ENCODE measurements around the gene DUS2. TPM values are rescaled to one million over a fixed set of nuclear protein-coding genes. Genes with fewer than 3 reads are reported as not detected.

The DUS2 gene
- total and polyA plus RNA-seq, 4 donors: 6.9 to 10.7 (median 7.9) TPM

DNA sequence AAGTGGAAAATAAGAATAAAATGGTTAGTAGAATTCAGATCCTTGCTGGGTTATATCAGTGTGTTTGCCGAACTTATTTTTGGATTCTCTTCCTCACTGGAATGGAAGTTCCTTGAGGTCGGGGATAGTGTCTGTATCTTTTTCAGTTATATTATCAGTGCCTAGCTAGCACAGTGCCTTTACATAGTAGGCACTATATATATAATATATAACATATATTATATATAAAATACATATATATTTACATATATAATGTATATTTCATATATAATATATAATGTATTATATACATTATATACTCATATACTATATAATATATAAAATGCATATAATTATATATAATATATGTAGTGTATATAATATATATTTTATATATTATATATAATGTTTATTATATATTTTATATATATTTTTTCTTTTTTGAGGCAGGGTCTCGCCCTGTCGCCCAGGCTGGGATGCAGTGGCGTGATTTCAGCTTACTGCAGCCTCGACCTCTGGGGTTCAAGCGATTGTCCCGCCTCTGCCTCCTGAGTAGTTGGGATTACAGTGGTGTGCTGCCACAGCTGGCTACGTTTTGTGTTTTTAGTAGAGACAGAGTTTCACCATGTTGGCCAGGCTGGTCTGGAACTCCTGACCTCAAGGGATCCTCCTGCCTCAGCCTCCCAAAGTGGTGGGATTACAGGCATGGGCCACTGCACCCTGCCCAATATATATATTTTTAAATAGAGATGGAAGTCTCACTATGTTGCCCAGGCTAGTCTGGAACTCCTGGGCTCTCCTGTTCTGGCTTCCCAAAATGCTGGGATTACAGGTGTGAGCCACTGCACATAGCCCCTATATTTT lies 65.3 kb downstream of the DUS2 start:
- Histone ChIP-seq H3K27ac (ENCODE audit: low read depth in 1 of 2, low read length in 2 of 2) (no peak overlapping the region), H3K9me3 (ENCODE audit: control insufficient read depth in 4 of 4, low read length in 3 of 4) (no peaks in the 10 kb centered on the region), H3K36me3 (ENCODE audit: control insufficient read depth in 4 of 4, insufficient read depth in 3 of 4, low read depth in 1 of 4, low read length in 3 of 4) (no peaks in the 10 kb centered on the region), H3K27me3 (ENCODE audit: control insufficient read depth in 4 of 4, insufficient read depth in 4 of 4, low read length in 3 of 4) (no peaks in the 10 kb centered on the region), H3K4me1 (ENCODE audit: control insufficient read depth in 4 of 4, insufficient read depth in 4 of 4, low read length in 3 of 4) (peaks cover 13 to 60% (median 35%) of the 10 kb centered on the region in 4 donors), H3K9ac (ENCODE audit: low read depth in 1 of 2, low read length in 2 of 2) (no peak overlapping the region), H3K4me3 (ENCODE audit: low read depth in 1 of 3, low read length in 3 of 3) (no peak overlapping the region)
- DNase-seq (ENCODE audit: low spot score): no peak
- TF ChIP-seq HNF4G (IDR thresholded peaks at IDR 0.05) (no peak), NR2F2 (IDR thresholded peaks at IDR 0.05) (no peak), TAF1 (conservative IDR thresholded peaks at IDR 0.05) (no peak), SP1 (IDR thresholded peaks at IDR 0.05) (no peak), YY1 (IDR thresholded peaks at IDR 0.05) (no peak), RAD21 (IDR thresholded peaks at IDR 0.05) (no peak), EGR1 (IDR thresholded peaks at IDR 0.05; ENCODE audit: low read depth in 2 of 2) (no peak), RXRA (IDR thresholded peaks at IDR 0.05) (no peak), FOXA1 (IDR thresholded peaks at IDR 0.05) (no peak), GABPA (IDR thresholded peaks at IDR 0.05 in 1 of 2, conservative IDR thresholded peaks at IDR 0.05 in 1 of 2) (no peak), JUND (IDR thresholded peaks at IDR 0.05) (no peak), FOXA2 (IDR thresholded peaks at IDR 0.05) (no peak), HNF4A (conservative IDR thresholded peaks at IDR 0.05) (no peak)
- TF ChIP-seq, protein P1, sequence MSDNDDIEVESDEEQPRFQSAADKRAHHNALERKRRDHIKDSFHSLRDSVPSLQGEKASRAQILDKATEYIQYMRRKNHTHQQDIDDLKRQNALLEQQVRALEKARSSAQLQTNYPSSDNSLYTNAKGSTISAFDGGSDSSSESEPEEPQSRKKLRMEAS (IDR thresholded peaks at IDR 0.05): no peak
- TF ChIP-seq, protein P2, sequence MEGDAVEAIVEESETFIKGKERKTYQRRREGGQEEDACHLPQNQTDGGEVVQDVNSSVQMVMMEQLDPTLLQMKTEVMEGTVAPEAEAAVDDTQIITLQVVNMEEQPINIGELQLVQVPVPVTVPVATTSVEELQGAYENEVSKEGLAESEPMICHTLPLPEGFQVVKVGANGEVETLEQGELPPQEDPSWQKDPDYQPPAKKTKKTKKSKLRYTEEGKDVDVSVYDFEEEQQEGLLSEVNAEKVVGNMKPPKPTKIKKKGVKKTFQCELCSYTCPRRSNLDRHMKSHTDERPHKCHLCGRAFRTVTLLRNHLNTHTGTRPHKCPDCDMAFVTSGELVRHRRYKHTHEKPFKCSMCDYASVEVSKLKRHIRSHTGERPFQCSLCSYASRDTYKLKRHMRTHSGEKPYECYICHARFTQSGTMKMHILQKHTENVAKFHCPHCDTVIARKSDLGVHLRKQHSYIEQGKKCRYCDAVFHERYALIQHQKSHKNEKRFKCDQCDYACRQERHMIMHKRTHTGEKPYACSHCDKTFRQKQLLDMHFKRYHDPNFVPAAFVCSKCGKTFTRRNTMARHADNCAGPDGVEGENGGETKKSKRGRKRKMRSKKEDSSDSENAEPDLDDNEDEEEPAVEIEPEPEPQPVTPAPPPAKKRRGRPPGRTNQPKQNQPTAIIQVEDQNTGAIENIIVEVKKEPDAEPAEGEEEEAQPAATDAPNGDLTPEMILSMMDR (IDR thresholded peaks at IDR 0.05; ENCODE audit: low read depth, low read length, missing input control): no peak
- TF ChIP-seq, protein P3, sequence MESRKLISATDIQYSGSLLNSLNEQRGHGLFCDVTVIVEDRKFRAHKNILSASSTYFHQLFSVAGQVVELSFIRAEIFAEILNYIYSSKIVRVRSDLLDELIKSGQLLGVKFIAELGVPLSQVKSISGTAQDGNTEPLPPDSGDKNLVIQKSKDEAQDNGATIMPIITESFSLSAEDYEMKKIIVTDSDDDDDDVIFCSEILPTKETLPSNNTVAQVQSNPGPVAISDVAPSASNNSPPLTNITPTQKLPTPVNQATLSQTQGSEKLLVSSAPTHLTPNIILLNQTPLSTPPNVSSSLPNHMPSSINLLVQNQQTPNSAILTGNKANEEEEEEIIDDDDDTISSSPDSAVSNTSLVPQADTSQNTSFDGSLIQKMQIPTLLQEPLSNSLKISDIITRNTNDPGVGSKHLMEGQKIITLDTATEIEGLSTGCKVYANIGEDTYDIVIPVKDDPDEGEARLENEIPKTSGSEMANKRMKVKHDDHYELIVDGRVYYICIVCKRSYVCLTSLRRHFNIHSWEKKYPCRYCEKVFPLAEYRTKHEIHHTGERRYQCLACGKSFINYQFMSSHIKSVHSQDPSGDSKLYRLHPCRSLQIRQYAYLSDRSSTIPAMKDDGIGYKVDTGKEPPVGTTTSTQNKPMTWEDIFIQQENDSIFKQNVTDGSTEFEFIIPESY (IDR thresholded peaks at IDR 0.05): no peak
- TF ChIP-seq, protein P4, sequence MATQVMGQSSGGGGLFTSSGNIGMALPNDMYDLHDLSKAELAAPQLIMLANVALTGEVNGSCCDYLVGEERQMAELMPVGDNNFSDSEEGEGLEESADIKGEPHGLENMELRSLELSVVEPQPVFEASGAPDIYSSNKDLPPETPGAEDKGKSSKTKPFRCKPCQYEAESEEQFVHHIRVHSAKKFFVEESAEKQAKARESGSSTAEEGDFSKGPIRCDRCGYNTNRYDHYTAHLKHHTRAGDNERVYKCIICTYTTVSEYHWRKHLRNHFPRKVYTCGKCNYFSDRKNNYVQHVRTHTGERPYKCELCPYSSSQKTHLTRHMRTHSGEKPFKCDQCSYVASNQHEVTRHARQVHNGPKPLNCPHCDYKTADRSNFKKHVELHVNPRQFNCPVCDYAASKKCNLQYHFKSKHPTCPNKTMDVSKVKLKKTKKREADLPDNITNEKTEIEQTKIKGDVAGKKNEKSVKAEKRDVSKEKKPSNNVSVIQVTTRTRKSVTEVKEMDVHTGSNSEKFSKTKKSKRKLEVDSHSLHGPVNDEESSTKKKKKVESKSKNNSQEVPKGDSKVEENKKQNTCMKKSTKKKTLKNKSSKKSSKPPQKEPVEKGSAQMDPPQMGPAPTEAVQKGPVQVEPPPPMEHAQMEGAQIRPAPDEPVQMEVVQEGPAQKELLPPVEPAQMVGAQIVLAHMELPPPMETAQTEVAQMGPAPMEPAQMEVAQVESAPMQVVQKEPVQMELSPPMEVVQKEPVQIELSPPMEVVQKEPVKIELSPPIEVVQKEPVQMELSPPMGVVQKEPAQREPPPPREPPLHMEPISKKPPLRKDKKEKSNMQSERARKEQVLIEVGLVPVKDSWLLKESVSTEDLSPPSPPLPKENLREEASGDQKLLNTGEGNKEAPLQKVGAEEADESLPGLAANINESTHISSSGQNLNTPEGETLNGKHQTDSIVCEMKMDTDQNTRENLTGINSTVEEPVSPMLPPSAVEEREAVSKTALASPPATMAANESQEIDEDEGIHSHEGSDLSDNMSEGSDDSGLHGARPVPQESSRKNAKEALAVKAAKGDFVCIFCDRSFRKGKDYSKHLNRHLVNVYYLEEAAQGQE (IDR thresholded peaks at IDR 0.05): no peak
- TF ChIP-seq, protein P5, sequence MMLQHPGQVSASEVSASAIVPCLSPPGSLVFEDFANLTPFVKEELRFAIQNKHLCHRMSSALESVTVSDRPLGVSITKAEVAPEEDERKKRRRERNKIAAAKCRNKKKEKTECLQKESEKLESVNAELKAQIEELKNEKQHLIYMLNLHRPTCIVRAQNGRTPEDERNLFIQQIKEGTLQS (IDR thresholded peaks at IDR 0.05): no peak
- 88% methylated on average over 9 of the region's 9 CpGs for WGBS
